ENCODE measurements around the gene ATP2C2.
A peak's percentile ranks its signal among the peaks of the same experiment; 100 is the strongest.
"Not testable (repeated sequence)": the region's sequence is repeated elsewhere in the genome, so short reads cannot be mapped to it uniquely, and the experiment has no call there.

The ATP2C2 gene

GRCh38 chr16:84367297-84367680, 1.0 kb upstream of the ATP2C2 start:
- DNase-seq = no peak

- DNase-seq = no peak
These were observed 509 bp upstream of the ATP2C2 start for GRCh38 chr16:84367750-84368307.

GRCh38 chr16:84369105-84369504, 767 bp downstream of the ATP2C2 start:
- DNase-seq = no peak

- DNase-seq = no peak
These were observed 1.7 kb downstream of the ATP2C2 start for GRCh38 chr16:84369938-84370627.

GRCh38 chr16:84370723-84371552, 2.6 kb downstream of the ATP2C2 start:
- DNase-seq = no peak

- no peak for DNase-seq
These were observed 3.2 kb downstream of the ATP2C2 start for GRCh38 chr16:84371553-84371865.

GRCh38 chr16:84373907-84374489, 5.7 kb downstream of the ATP2C2 start:
- DNase-seq = no peak

- no peak for DNase-seq
These were observed 9.8 kb downstream of the ATP2C2 start for GRCh38 chr16:84378099-84378498.

- DNase-seq = no peak
These were observed 10.2 kb downstream of the ATP2C2 start for GRCh38 chr16:84378567-84378966.

- DNase-seq = no peak
These were observed 10.8 kb downstream of the ATP2C2 start for GRCh38 chr16:84379008-84379708.

- DNase-seq = no peak
These were observed 11.5 kb downstream of the ATP2C2 start for GRCh38 chr16:84379709-84380362.

GRCh38 chr16:84380405-84380804, 12.1 kb downstream of the ATP2C2 start:
- DNase-seq = no peak

- no peak for DNase-seq
These were observed 14.1 kb downstream of the ATP2C2 start for GRCh38 chr16:84382396-84382795.

- DNase-seq = no peak
These were observed 14.8 kb downstream of the ATP2C2 start for GRCh38 chr16:84383106-84383505.

GRCh38 chr16:84386047-84386446, 17.7 kb downstream of the ATP2C2 start:
- DNase-seq = no peak

- DNase-seq = no peak
These were observed 18.7 kb downstream of the ATP2C2 start for GRCh38 chr16:84387021-84387420.

GRCh38 chr16:84390131-84390785, 21.9 kb downstream of the ATP2C2 start:
- no peak for DNase-seq

GRCh38 chr16:84391151-84392030, 23.1 kb downstream of the ATP2C2 start:
- no peak for DNase-seq

GRCh38 chr16:84392031-84392360, 23.7 kb downstream of the ATP2C2 start:
- no peak for DNase-seq

- DNase-seq = not testable (repeated sequence)
These were observed 27.7 kb downstream of the ATP2C2 start for GRCh38 chr16:84396082-84396481.

- peak; percentile 36 for DNase-seq
These were observed 28.2 kb downstream of the ATP2C2 start for GRCh38 chr16:84396537-84397008.
